SH-SY5Y (cell line): Measurements from ENCODE around the gene TMEM45A.

Source experiments
- GATA2 ChIP-seq: IDR thresholded peaks from 2 replicates; pipeline ENCODE4 v1.6.1; 2011; ENCODE audit warnings: mild to moderate bottlenecking, low read depth, low read length
- GATA3 ChIP-seq: IDR thresholded peaks from 2 replicates; pipeline ENCODE4 v1.6.1; 2011; ENCODE audit warnings: low read depth, mild to moderate bottlenecking, low read length, moderate library complexity

DNA sequence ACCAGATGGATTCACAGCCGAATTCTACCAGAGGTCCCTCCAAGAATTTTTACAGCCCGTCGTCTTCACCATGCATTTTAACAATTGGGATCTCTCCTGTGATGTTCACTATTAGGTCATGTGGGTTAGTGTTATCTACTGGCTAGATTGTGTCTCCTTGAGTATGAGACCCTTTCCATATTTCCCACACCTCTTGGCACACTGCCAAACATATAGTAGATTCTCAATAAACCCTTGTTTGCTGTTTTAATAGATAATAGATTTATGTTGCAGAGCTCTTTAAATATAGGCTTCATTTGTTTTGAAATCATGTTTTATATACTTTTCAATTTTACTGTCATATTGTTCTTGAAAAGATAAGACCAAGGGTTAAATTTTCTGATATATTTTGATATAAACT is 82.1 kb downstream of the TMEM45A start:
- no peak for TF ChIP-seq GATA2
- TF ChIP-seq GATA3 = no peak
